Mesenchymal stem cell (in vitro differentiated cells and primary cell): Measurements from ENCODE around the gene GNG7. TPM values are rescaled to one million over a fixed set of nuclear protein-coding genes. Genes with fewer than 3 reads are reported as not detected.

Experiments
- small RNA-seq: library from polyadenylated mRNA; stranded (forward); fragments of <200 nt; extraction: miRNeasy Mini kit (QIAGEN cat#:217004); gene quantifications from one replicate; pipeline ENCODE3, GENCODE V24; 2013; ENCODE audit warnings: low read depth

Gene GNG7

Small RNA genes lying within 50 kb of the gene (small RNA-seq; reads per million reads assigned to genes)
- gene MIR7850 (not detected), gene RN7SL121P (not detected), gene RNU6-993P (not detected)
